ENCODE measurements around the gene LRMDA.

Gene LRMDA

DNA sequence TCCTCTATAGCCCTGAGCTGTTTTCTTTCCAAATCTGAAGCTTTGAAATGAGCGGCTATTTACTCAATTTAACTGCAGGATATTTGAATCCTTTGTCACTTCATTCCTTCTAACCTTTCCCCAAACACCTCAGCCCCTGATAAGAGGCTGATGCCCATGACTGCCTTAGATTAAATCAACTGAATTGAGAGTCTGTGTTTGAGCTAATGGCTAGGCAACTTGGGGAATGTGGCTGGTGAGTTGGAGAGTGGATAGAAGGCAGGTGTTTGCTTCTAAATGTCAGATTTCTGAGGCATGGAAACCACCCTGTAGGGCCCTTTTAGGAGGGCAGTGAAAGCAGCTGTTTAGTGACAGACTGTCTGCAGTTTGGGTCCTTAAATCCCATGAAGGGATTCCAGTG lies 759.9 kb downstream of the LRMDA start:
- Histone ChIP-seq H3K27me3 (ENCODE audit: low read length) (no peaks in the 10 kb centered on the region), H3K9me2 (replicated peaks; ENCODE audit: insufficient read depth, low read length) (no peaks in the 10 kb centered on the region), H3K27ac (ENCODE audit: low read depth, low read length) (no peak overlapping the region), H2AFZ (ENCODE audit: low read depth, low read length, severe bottlenecking) (no peak overlapping the region), H3K9me3 (ENCODE audit: insufficient read depth, low read length) (no peaks in the 10 kb centered on the region), H4K20me1 (ENCODE audit: low read depth, low read length) (no peaks in the 10 kb centered on the region), H3F3A (ENCODE audit: insufficient read depth) (no peaks in the 10 kb centered on the region), H3K4me2 (ENCODE audit: low read depth, low read length, poor library complexity, severe bottlenecking) (no peak overlapping the region), H3K4me3 (ENCODE audit: insufficient read depth, low read length, poor library complexity, severe bottlenecking) (no peak overlapping the region), H3K9ac (ENCODE audit: low read length) (no peak overlapping the region), H3K36me3 (ENCODE audit: low read length) (no peaks in the 10 kb centered on the region), H3K79me2 (ENCODE audit: insufficient read depth, low read length) (no peaks in the 10 kb centered on the region)
- TF ChIP-seq, protein P1, sequence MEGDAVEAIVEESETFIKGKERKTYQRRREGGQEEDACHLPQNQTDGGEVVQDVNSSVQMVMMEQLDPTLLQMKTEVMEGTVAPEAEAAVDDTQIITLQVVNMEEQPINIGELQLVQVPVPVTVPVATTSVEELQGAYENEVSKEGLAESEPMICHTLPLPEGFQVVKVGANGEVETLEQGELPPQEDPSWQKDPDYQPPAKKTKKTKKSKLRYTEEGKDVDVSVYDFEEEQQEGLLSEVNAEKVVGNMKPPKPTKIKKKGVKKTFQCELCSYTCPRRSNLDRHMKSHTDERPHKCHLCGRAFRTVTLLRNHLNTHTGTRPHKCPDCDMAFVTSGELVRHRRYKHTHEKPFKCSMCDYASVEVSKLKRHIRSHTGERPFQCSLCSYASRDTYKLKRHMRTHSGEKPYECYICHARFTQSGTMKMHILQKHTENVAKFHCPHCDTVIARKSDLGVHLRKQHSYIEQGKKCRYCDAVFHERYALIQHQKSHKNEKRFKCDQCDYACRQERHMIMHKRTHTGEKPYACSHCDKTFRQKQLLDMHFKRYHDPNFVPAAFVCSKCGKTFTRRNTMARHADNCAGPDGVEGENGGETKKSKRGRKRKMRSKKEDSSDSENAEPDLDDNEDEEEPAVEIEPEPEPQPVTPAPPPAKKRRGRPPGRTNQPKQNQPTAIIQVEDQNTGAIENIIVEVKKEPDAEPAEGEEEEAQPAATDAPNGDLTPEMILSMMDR (IDR thresholded peaks at IDR 0.05; ENCODE audit: insufficient read depth, low read length, poor library complexity, severe bottlenecking): no peak
- TF ChIP-seq EZH2phosphoT487 (conservative IDR thresholded peaks at IDR 0.05; ENCODE audit: low read length): no peak

GRCh38 chr10:76192151-76192550 lies 760.7 kb downstream of the LRMDA start:
- Histone ChIP-seq H3K9ac (ENCODE audit: low read length) (no peak overlapping the region), H3K36me3 (ENCODE audit: low read length) (no peaks in the 10 kb centered on the region), H3F3A (ENCODE audit: insufficient read depth) (no peaks in the 10 kb centered on the region), H3K9me2 (replicated peaks; ENCODE audit: insufficient read depth, low read length) (no peaks in the 10 kb centered on the region), H3K4me3 (ENCODE audit: insufficient read depth, low read length, poor library complexity, severe bottlenecking) (no peak overlapping the region), H3K27me3 (ENCODE audit: low read length) (no peaks in the 10 kb centered on the region), H3K4me2 (ENCODE audit: low read depth, low read length, poor library complexity, severe bottlenecking) (no peak overlapping the region), H3K9me3 (ENCODE audit: insufficient read depth, low read length) (no peaks in the 10 kb centered on the region), H3K27ac (ENCODE audit: low read depth, low read length) (no peak overlapping the region), H4K20me1 (ENCODE audit: low read depth, low read length) (no peaks in the 10 kb centered on the region), H2AFZ (ENCODE audit: low read depth, low read length, severe bottlenecking) (no peak overlapping the region), H3K79me2 (ENCODE audit: insufficient read depth, low read length) (no peaks in the 10 kb centered on the region)
- TF ChIP-seq, protein P1 (IDR thresholded peaks at IDR 0.05; ENCODE audit: insufficient read depth, low read length, poor library complexity, severe bottlenecking): no peak
- no peak for TF ChIP-seq EZH2phosphoT487 (conservative IDR thresholded peaks at IDR 0.05; ENCODE audit: low read length)

DNA sequence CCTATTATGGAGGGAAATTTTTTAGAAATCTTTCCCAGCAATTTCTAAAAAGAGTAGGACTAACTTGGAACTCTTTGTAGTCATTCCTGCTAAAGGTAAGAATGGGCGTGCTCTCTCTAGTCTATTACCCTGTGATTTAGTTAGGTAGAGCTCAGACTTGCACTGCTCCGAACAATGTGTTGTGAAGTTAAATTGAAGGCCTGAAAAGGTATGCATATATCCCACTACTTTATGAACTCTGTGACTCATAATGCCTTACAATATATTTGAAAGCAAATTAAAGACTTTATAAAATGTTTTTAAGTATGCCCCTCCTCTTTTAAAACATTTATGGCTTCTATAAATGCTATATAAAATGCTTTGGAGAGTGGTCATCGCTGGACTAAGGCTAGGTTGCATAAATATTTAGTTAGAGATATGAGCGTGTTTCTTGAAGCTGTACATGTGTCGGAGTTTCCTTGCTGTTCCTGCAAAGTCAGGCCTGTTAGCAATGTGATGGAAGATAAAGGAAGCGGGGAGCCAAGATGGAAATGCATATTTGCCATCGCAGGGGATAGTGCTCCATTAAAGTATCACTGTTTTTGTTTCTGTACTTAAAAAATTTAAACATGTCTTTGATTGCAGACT lies 761.4 kb downstream of the LRMDA start:
- Histone ChIP-seq H4K20me1 (ENCODE audit: low read depth, low read length) (no peaks in the 10 kb centered on the region), H3K27me3 (ENCODE audit: low read length) (no peaks in the 10 kb centered on the region), H3K4me2 (ENCODE audit: low read depth, low read length, poor library complexity, severe bottlenecking) (no peak overlapping the region), H3K79me2 (ENCODE audit: insufficient read depth, low read length) (no peaks in the 10 kb centered on the region), H3K9me3 (ENCODE audit: insufficient read depth, low read length) (no peaks in the 10 kb centered on the region), H3F3A (ENCODE audit: insufficient read depth) (no peaks in the 10 kb centered on the region), H3K27ac (ENCODE audit: low read depth, low read length) (no peak overlapping the region), H3K9ac (ENCODE audit: low read length) (no peak overlapping the region), H3K9me2 (replicated peaks; ENCODE audit: insufficient read depth, low read length) (no peaks in the 10 kb centered on the region), H3K36me3 (ENCODE audit: low read length) (no peaks in the 10 kb centered on the region), H3K4me3 (ENCODE audit: insufficient read depth, low read length, poor library complexity, severe bottlenecking) (no peak overlapping the region), H2AFZ (ENCODE audit: low read depth, low read length, severe bottlenecking) (no peak overlapping the region)
- TF ChIP-seq, protein P1 (IDR thresholded peaks at IDR 0.05; ENCODE audit: insufficient read depth, low read length, poor library complexity, severe bottlenecking): no peak
- TF ChIP-seq EZH2phosphoT487 (conservative IDR thresholded peaks at IDR 0.05; ENCODE audit: low read length): no peak

All from SU-DHL-6 (cell line).